ENCODE measurements around the gene ANGPTL8. TPM values are rescaled to one million over a fixed set of nuclear protein-coding genes. Genes with fewer than 3 reads are reported as not detected.

Gene ANGPTL8
- total RNA-seq, 6 experiments from 2014 or later, result 56.7 to 287 (median 140) TPM

DNA sequence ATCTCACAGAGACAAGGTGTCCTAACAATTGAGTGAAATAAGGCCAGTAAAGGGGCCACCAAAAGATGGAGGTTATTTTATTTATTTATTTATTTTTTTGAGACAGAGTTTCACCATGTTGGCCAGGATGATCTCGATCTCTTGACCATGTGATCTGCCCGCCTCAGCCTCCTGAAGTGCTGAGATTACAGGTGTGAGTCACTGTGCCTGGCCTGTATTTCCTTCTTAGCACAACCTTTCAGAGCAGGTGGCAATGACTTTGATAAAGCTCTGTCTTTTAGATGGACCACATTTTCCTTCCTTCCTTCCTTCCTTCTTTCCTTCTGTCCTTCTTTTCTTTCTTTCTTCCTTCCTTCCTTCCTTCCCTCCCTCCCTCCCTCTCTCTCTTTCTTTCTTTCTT is 33.9 kb downstream of the ANGPTL8 start:
- no peaks in the 10 kb centered on the region for H3K27me3 ChIP-seq
- WGBS (ENCODE audit: insufficient coverage, low coverage, low lambda C conversion rate, missing lambda C conversion rate), result 72% methylated on average over 2 of the region's 2 CpGs
- H3K36me3 ChIP-seq, result no peaks in the 10 kb centered on the region
- DNase-seq, result no peak
- H3K4me1 ChIP-seq, result no peaks in the 10 kb centered on the region
- no peaks in the 10 kb centered on the region for H3K9me3 ChIP-seq
- no peak for ATAC-seq
- H3K27ac ChIP-seq, result no peak overlapping the region
- intact Hi-C loops (cut with DNase I), result no loop called here
- H3K4me3 ChIP-seq, result no peak overlapping the region
- TF ChIP-seq POLR2A (IDR thresholded peaks at IDR 0.05), result no peak
- TF ChIP-seq, protein P1, sequence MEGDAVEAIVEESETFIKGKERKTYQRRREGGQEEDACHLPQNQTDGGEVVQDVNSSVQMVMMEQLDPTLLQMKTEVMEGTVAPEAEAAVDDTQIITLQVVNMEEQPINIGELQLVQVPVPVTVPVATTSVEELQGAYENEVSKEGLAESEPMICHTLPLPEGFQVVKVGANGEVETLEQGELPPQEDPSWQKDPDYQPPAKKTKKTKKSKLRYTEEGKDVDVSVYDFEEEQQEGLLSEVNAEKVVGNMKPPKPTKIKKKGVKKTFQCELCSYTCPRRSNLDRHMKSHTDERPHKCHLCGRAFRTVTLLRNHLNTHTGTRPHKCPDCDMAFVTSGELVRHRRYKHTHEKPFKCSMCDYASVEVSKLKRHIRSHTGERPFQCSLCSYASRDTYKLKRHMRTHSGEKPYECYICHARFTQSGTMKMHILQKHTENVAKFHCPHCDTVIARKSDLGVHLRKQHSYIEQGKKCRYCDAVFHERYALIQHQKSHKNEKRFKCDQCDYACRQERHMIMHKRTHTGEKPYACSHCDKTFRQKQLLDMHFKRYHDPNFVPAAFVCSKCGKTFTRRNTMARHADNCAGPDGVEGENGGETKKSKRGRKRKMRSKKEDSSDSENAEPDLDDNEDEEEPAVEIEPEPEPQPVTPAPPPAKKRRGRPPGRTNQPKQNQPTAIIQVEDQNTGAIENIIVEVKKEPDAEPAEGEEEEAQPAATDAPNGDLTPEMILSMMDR (IDR thresholded peaks at IDR 0.05), result no peak

DNA sequence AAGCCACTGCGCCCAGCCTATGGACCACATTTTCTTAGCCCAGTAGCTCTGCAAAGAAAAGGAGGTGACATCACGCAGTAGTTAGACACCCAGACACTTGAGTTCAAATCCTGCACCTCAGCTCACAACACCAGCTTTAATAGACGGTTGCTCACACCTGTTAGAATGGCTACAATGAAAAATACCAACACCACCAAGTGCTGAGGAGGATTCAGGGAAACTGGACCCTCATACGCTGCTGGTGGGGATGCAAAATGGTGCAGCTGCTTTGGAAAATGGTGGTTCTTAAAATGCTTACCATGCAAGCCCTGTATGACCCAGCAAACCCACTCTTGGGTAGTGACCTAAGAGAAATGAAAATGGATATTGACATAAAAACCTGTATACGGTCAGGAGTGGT is 34.6 kb downstream of the ANGPTL8 start:
- DNase-seq, result no peak
- intact Hi-C loops (cut with DNase I), result no loop called here
- no peaks in the 10 kb centered on the region for H3K4me1 ChIP-seq
- WGBS (ENCODE audit: insufficient coverage, low coverage, low lambda C conversion rate, missing lambda C conversion rate), result 72% methylated on average over 2 of the region's 5 CpGs
- no peaks in the 10 kb centered on the region for H3K27me3 ChIP-seq
- no peak overlapping the region for H3K4me3 ChIP-seq
- no peaks in the 10 kb centered on the region for H3K9me3 ChIP-seq
- H3K36me3 ChIP-seq, result no peaks in the 10 kb centered on the region
- no peak for TF ChIP-seq POLR2A (IDR thresholded peaks at IDR 0.05)
- TF ChIP-seq, protein P1 (IDR thresholded peaks at IDR 0.05), result no peak
- ATAC-seq, result no peak
- no peak overlapping the region for H3K27ac ChIP-seq

DNA sequence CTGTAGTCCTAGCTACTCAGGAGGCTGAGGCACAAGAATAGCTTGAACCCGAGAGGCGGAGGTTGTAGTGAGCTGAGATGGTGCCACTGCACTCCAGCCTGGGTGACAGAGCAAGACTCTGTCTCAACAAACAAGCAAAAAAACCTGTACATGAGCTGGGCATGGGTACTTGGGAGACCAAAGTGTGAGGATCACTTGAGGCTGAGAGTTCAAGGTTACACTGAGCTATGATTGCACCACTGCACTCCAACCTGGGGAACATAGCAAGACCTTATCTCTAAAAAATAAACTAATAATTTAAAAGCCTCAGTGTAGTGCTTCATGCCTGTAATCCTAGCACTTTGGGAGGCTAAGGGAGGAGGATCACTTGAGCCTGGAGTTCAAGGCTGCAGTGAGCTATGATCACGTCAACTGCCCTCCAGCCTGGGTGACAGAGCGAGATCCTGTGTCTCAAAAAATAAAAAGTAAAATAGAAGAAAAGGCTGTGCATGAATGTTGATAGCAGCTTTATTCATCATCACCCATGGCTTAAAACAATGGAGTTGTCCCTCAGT is 35.2 kb downstream of the ANGPTL8 start:
- H3K9me3 ChIP-seq, result no peaks in the 10 kb centered on the region
- H3K4me3 ChIP-seq, result no peak overlapping the region
- 66% methylated on average over 2 of the region's 4 CpGs for WGBS (ENCODE audit: insufficient coverage, low coverage, low lambda C conversion rate, missing lambda C conversion rate)
- ATAC-seq (no peak), DNase-seq (no peak)
- no peaks in the 10 kb centered on the region for H3K27me3 ChIP-seq
- intact Hi-C loops (cut with DNase I), result no loop called here
- no peak overlapping the region for H3K27ac ChIP-seq
- H3K4me1 ChIP-seq, result no peaks in the 10 kb centered on the region
- TF ChIP-seq POLR2A (IDR thresholded peaks at IDR 0.05), result no peak
- TF ChIP-seq, protein P1 (IDR thresholded peaks at IDR 0.05), result no peak
- no peaks in the 10 kb centered on the region for H3K36me3 ChIP-seq

DNA sequence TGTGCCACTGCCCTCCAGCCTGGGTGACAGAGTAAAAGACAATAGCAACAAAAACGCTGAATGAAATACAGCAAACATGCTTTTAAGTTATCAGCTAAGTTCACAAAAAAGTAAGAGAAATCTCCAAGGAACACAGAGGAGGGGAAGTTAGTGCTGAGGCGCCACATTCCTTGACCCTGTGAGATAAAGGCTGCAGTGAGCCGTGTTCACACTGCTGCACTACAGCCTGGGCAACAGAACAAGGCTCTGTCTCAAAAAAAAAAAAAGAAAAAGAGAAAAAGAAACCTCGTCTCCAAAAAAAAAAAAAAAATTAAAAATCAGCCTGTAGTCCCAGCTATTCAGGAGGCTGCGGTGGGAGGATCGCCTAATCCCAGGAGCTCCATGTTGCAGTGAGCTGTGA is 39.3 kb downstream of the ANGPTL8 start:
- H3K4me1 ChIP-seq, result no peaks in the 10 kb centered on the region
- H3K27me3 ChIP-seq, result no peaks in the 10 kb centered on the region
- TF ChIP-seq, protein P1 (IDR thresholded peaks at IDR 0.05), result no peak
- no peak for TF ChIP-seq POLR2A (IDR thresholded peaks at IDR 0.05)
- H3K27ac ChIP-seq, result no peak overlapping the region
- intact Hi-C loops (cut with DNase I), result no loop called here
- WGBS (ENCODE audit: insufficient coverage, low coverage, low lambda C conversion rate, missing lambda C conversion rate), result 28% methylated on average over 6 of the region's 6 CpGs
- no peaks in the 10 kb centered on the region for H3K36me3 ChIP-seq
- peak; percentile 68 to 85 (median 83) for ATAC-seq
- H3K9me3 ChIP-seq, result no peaks in the 10 kb centered on the region
- no peak overlapping the region for H3K4me3 ChIP-seq
- DNase-seq, result no peak
